ENCODE results near the gene LRRC8C.
A peak's percentile ranks its signal among the peaks of the same experiment; 100 is the strongest.
"Not testable (repeated sequence)": the region's sequence is repeated elsewhere in the genome, so short reads cannot be mapped to it uniquely, and the experiment has no call there.

LRRC8C gene

DNA sequence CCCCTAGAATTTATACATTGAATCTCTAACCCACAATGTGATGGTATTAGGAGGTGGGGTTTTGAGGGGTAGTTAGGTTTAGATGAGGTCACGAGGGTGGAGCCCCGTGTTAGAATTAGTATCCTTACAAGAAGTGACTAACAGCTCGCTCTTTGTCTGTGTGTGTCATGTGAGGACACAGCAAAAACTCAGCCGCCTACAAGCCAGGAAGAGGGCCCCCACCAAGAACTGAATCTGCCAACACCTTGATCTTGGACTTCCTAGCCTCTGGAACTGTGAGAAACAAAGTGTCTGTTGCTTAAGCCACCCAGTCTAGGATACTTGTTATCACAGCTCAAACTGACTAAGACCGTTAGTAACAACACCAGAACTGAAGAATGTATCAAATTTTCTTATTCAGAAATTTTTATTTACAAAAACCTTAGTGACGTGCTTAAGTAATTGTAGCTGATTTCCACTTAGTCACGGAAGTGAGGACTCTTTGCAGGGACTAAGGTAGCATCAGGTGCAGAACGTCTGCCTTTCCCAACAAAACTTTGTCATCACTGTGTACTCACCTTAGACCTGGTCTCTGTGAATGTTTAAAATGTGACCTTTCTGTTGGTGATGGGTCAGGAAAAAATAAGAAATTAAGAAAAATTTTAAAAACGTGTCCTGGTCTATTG is 24.5 kb upstream of the LRRC8C start:
- DNase-seq, result peak; percentile 79

DNA sequence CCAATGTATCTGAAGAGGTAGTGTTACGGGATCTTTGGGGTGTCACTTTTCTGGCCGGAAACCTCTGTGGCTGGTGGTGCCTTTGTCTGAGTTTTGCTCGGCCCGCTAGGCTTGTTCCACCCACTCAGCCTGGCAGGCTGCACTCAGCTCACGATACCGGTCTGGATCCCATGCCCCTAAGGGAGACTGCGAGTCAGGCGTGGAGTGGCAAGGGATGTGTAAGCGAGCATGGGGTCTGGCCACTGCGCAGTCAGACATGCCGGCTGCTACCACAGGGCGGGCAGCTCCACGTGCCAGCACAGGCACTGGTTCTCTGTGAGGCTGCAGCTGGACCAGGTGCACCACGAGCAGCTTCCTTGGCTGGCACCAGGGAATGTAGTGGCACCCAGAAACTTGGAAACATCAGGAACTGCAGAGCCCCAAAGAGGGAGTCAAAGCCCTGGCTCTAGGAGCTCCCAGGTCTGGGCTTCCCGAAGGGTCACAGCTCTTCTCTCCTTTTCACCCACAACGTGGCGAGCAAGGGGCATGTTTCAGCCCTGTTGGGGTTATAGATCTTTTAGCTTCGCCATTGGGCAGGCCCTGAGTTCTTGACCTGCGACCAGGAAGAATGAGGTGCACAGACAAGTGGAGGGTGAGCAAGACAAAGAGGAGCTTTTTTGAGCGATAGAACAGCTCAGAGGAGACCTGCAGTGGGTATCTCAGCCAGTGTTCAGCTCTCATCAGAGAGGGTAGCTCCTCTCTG is 23.8 kb upstream of the LRRC8C start:
- DNase-seq, result peak; percentile 56

- DNase-seq, result no peak
Observed at GRCh38 chr1:89609781-89610456, 23.0 kb upstream of the LRRC8C start.

DNA sequence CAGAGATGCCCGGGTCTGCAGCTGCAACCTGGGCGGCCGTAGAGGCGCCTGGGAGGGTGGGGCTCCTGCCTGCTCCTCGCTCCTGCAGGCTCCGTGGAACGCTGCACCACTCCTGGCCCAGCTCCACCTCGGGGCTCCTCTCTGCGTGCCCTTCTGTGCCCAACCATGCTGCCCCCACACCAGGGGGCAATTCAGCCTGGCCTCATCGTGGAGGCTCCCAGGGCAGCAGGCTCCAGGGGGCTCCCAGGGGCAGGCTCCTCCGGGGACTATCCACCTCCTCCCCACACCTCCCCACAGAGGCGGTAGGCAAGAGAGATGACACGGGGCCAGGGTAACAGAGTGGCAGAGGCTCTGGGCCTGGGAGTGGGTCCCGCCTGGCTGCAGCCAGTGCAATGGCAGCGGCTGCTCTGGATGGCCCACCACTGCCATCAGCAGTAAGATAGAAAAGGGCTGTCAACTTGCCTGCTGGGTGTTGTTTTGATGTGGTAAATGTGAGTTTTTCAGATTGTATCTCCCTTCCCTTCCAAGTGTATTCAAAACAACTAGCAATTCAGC is 22.4 kb upstream of the LRRC8C start:
- DNase-seq, result peak; percentile 50

- DNase-seq, result no peak
Observed at GRCh38 chr1:89611721-89612120, 21.2 kb upstream of the LRRC8C start.

GRCh38 chr1:89613928-89614327 is 19.0 kb upstream of the LRRC8C start:
- DNase-seq, result no peak

- no peak for DNase-seq
Observed at GRCh38 chr1:89615676-89616598, 17.0 kb upstream of the LRRC8C start.

DNA sequence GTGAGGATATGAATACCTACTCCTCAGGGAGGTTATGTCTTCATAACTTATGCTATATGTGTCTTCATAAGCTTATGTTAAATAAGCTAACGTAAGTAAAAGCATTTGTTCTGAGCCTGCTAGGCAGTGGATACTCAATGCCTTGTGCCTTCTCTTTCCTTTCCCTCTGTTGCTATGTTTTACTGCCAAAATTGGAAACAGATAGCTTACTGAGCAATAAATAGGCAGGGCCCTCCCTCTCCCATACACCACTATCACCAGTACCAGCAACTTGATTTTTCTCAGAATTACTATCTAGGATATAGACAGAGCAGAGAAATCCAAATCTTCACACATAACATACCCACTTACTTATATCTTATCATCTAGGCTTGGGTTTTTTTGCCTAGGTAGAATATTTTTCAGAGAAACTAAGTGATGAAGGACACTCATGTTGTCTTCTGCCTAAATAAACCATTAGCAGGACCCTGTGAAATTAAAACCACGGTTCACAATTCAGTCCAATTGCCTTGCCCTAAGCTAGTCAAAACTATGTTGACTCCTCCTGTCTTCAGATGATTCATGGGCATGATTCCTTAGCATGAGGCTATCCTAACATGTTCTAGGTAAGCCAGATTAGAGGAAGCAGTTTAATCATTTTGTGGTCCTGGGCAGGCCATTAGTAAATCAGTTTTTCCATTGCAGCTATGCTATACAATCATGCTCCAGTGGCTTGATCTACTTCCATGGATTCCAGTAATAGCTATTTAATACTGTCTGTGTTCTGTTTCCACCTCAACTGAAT is 15.9 kb upstream of the LRRC8C start:
- no peak for DNase-seq

GRCh38 chr1:89620664-89621063 is 12.3 kb upstream of the LRRC8C start:
- DNase-seq, result no peak

- no peak for DNase-seq
Observed at GRCh38 chr1:89622895-89623294, 10.0 kb upstream of the LRRC8C start.

- DNase-seq, result no peak
Observed at GRCh38 chr1:89624314-89624713, 8.6 kb upstream of the LRRC8C start.

GRCh38 chr1:89624715-89625323 is 8.1 kb upstream of the LRRC8C start:
- DNase-seq, result no peak

GRCh38 chr1:89627596-89627962 is 5.3 kb upstream of the LRRC8C start:
- DNase-seq, result no peak

DNA sequence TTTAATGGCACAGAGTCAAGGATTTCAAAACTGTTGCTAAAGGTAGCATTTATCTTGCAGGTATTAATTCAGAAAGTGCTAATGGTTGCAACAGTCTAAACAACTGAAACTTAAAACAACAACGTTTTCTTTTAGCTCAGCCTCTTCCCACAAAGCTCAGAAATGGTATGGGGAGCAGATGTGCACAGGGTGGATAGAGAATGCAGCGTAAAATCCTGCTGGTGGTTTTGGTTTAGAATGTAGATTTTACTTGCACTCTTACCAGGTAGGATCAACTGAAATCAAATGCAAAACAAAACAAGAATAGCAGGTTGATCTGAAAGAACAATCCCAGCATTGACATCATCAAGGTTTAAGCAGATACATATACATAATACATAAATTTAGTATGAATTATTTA is 3.8 kb upstream of the LRRC8C start:
- DNase-seq, result no peak

GRCh38 chr1:89629600-89629999 is 3.3 kb upstream of the LRRC8C start:
- DNase-seq, result not testable (repeated sequence)

GRCh38 chr1:89630048-89630447 is 2.9 kb upstream of the LRRC8C start:
- no peak for DNase-seq

GRCh38 chr1:89631816-89632656 is 884 bp upstream of the LRRC8C start:
- peak; percentile 15 for DNase-seq

- DNase-seq, result peak; percentile 49
Observed at GRCh38 chr1:89633248-89633799, 404 bp downstream of the LRRC8C start.

DNA sequence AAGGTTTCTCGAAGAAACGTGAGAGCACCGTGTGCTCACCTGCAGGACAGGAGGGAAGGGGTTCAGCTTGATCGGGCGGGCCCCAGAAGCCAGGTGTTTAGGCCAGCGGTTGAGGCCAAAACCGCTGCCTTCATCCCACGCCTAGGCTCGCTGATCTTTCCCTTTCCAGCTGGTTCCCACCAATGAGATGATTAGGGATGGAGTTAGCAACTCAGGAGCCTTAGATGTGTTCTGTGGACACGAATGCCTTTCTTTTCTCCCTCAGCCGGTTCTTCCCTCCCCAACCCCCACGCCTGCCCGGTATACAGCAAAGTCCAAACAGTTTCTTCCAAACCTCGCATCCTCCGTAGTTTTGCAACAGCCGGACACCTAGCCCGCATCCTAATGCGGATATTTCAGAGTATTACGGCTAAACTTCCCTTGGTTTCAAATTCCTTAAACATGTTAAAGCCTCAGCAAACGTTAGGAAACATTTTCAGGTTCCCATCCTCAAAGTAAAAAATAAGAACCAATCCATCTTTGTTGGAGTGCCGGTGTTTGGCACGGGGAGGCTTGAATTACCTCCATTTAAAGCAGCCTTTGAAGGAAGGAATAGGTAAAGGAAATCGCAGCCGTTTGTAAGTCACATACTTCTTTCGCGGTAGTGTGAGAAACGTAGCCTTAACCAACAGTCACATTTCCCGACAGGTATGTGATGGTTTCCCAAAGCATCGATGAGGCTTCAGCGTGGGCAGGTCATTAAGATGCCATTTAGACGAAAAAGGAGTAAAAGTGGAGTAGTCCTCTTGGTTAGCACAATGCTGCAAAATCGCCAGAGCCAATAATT is 1.1 kb downstream of the LRRC8C start:
- no peak for DNase-seq
